ENCODE results near the gene C1orf232.

DNA sequence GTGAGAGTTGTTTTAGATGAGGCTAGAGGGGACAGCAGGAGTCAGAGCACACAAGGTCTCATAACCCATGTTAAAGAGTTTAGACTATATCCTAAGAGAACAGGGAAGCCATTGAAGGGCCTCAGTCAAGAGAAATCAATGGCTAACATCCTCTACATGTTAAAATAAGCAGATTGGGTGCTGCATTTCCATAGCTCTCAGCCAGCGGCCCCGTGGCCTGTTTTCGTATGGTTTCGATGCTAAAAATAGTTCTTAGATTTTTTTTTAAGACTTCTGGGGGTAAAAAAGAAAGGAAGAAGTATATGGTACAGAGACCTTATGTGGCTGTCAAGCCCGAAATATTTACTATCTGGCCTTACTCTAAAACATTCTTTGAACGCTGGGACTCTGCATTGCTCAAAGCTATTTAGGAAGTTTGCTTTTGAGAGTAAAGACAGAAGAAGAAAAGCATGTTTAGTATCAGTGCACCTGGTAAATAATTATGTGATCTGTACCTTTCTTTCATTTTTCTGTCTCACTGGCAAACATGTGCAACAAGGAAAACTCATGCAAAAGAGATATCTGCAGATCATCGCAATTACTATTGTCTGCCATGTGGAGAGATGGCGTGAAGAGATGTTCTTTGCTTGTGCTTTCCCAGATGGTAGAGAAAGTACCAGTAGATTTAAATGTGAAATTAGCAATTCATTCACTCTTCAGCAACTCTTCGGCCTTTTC, 48.7 kb downstream of the C1orf232 start:
- TF ChIP-seq TEAD4 (IDR thresholded peaks at IDR 0.05) (no peak), EP300 (IDR thresholded peaks at IDR 0.05; ENCODE audit: borderline replicate concordance) (no peak), RAD21 (IDR thresholded peaks at IDR 0.05; ENCODE audit: low read depth) (no peak), TAF1 (IDR thresholded peaks at IDR 0.05; ENCODE audit: low read depth) (no peak), TCF12 (IDR thresholded peaks at IDR 0.05; ENCODE audit: low read depth) (no peak)
